Chondrocyte (in vitro differentiated cells): ENCODE data around the gene CST9. TPM values are rescaled to one million over a fixed set of nuclear protein-coding genes. Genes with fewer than 3 reads are reported as not detected.
"Not testable (repeated sequence)": the region's sequence is repeated elsewhere in the genome, so short reads cannot be mapped to it uniquely, and the experiment has no call there.

ENCODE experiments used
- DNase-seq: peaks from one replicate; pipeline ENCODE4 v3.0.0; 2021; ENCODE audit warnings: mixed read lengths, low spot score
- H3K27ac Mint-ChIP-seq: one replicate; pipeline ENCODE4 v1.8.0; 2021; ENCODE audit warnings: mild to moderate bottlenecking, moderate library complexity, mixed read lengths; ENCODE audit not compliant: unreplicated experiment
- H3K27me3 Mint-ChIP-seq: 2 replicates; pipeline ENCODE4 v1.8.0; 2021; ENCODE audit warnings: low read depth, mixed read lengths
- H3K36me3 Mint-ChIP-seq: 2 replicates; pipeline ENCODE4 v1.8.0; 2021; ENCODE audit warnings: low read depth, mixed read lengths
- H3K4me1 Mint-ChIP-seq: 2 replicates; pipeline ENCODE4 v1.8.0; 2021; ENCODE audit warnings: low read depth, mild to moderate bottlenecking, mixed read lengths
- H3K4me3 Mint-ChIP-seq: one replicate; pipeline ENCODE4 v1.8.0; 2021; ENCODE audit warnings: mild to moderate bottlenecking, moderate library complexity, mixed read lengths; ENCODE audit not compliant: unreplicated experiment
- H3K9me3 Mint-ChIP-seq: 2 replicates; pipeline ENCODE4 v1.8.0; 2021; ENCODE audit warnings: low read depth, mixed read lengths
- total RNA-seq: library from RNA; stranded (reverse); gene quantifications from 3 replicates; pipeline ENCODE4 v1.2.1, GENCODE V29; 2021
- TF ChIP-seq, protein P1 (sequence below): fragments of 200-600 bp; sonication (generic); IDR thresholded peaks from 2 replicates; pipeline ENCODE4 v1.5.0; 2021; ENCODE audit warnings: antibody characterized with exemption, mild to moderate bottlenecking, moderate library complexity

The CST9 gene
- total RNA-seq, 1 donor from 2014 or later = not detected

DNA sequence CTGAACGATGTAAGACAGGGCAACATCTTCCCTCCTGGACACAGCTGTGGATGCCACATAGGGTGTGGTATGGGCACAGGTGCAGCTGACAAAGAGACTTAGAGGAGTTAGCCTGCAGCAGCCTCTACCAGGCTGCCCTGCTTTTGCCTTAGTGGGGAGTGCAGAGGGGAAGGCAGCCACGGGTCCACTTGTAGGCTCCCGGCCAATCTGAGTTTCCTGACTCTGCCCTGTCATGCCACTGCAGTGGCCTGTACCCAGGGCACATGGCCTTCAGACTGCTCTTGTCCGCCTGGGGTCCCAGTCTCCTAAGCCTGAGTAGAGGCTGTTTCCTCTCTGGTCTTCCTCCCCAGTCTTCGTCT is 20.3 kb downstream of the CST9 start:
- Mint-ChIP-seq H3K36me3 (no peaks in the 10 kb centered on the region), H3K9me3 (peaks cover 4% of the 10 kb centered on the region), H3K4me3 (no peak overlapping the region), H3K27me3 (peaks cover 15% of the 10 kb centered on the region), H3K27ac (no peak overlapping the region), H3K4me1 (no peaks in the 10 kb centered on the region)
- TF ChIP-seq, protein P1, sequence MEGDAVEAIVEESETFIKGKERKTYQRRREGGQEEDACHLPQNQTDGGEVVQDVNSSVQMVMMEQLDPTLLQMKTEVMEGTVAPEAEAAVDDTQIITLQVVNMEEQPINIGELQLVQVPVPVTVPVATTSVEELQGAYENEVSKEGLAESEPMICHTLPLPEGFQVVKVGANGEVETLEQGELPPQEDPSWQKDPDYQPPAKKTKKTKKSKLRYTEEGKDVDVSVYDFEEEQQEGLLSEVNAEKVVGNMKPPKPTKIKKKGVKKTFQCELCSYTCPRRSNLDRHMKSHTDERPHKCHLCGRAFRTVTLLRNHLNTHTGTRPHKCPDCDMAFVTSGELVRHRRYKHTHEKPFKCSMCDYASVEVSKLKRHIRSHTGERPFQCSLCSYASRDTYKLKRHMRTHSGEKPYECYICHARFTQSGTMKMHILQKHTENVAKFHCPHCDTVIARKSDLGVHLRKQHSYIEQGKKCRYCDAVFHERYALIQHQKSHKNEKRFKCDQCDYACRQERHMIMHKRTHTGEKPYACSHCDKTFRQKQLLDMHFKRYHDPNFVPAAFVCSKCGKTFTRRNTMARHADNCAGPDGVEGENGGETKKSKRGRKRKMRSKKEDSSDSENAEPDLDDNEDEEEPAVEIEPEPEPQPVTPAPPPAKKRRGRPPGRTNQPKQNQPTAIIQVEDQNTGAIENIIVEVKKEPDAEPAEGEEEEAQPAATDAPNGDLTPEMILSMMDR = no peak
- no peak for DNase-seq

DNA sequence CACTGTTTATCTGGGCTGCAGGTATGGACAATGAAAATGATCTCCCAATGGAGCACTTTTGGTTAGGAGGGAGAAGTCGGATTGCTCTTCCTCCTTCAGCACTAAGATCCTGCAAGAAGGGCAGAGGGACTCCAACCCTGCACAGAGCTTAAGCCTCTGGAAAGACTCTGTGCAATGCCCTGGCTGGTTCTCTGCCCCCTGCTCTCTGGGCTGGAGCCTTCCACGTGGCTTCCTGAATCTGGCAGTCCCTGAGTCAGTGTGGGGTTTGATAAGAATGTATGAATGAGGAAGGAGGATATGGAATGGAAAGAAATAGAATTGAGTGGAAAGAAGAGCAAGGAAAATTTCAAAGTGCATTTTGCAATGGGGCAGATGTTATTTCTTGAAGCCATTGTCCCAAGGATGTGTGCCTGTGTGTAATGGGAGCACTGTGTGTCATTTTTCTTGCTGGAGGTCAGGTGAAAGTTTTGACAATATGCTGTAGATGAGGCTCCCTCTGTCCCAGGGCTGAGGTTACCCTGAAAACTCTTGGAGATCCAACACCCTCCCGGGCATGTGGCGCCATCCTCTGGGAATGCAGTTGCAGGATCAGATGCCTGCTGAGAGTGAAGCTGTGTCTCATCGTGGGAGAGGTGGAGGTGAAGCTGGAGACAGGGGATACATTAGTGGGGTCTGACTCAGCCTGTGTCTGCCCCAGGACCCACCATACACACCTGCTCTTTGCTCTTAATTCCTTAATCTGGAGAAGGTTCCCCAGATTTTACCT is 21.1 kb downstream of the CST9 start:
- TF ChIP-seq, protein P1 = no peak

DNA sequence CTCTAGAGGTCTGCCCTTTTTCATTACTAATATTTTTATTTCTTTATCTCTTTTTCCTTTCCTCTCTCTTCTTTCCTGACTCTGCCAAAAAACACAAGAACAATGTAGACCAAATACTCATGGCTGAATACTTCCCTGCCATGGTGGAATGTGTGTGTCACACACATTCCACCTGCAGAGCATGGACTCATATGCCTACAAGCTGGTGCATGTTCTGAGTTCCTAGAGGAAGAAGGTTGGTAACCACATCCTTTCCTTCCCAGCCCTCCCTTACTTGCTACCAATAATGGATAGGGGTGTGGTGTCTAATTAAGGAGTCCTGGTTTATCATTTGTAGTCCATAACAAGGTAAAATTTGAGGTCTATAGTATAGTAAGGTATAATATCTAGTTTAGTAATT is 22.2 kb downstream of the CST9 start:
- H3K36me3 Mint-ChIP-seq = no peaks in the 10 kb centered on the region
- no peaks in the 10 kb centered on the region for H3K4me1 Mint-ChIP-seq
- H3K9me3 Mint-ChIP-seq = peaks cover 5% of the 10 kb centered on the region
- peaks cover 15% of the 10 kb centered on the region for H3K27me3 Mint-ChIP-seq
- H3K4me3 Mint-ChIP-seq = no peak overlapping the region
- no peak for DNase-seq
- TF ChIP-seq, protein P1 = no peak
- H3K27ac Mint-ChIP-seq = no peak overlapping the region

More for the DNA sequence above, 21.1 kb downstream of the CST9 start:
- Mint-ChIP-seq H3K9me3 (peaks cover 5% of the 10 kb centered on the region), H3K36me3 (no peaks in the 10 kb centered on the region), H3K4me1 (no peaks in the 10 kb centered on the region), H3K4me3 (no peak overlapping the region), H3K27me3 (peaks cover 15% of the 10 kb centered on the region), H3K27ac (no peak overlapping the region)
- no peak for DNase-seq

DNA sequence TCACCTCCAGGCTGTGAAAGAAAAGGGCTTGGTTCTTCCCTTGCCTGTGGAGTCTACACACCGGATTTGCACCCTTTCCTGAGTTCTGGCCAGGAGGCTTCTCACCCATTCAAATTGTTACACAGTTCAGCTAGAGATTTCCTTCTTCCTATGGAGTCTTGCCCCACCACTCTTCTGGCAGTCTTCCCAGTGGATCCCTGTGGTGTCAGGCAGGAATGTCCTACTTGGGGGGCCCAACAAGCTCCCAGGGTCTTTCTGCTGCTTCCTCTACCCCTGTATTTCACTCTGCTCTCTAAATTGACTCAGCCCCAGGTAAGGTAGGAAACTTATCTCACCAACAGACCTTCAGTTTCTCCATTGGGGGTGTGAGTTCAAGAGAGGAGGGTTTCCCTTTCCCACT is 23.4 kb downstream of the CST9 start:
- no peaks in the 10 kb centered on the region for H3K36me3 Mint-ChIP-seq
- no peak for DNase-seq
- H3K27me3 Mint-ChIP-seq = peaks cover 15% of the 10 kb centered on the region
- no peak overlapping the region for H3K4me3 Mint-ChIP-seq
- no peaks in the 10 kb centered on the region for H3K4me1 Mint-ChIP-seq
- H3K27ac Mint-ChIP-seq = no peak overlapping the region
- H3K9me3 Mint-ChIP-seq = peaks cover 5% of the 10 kb centered on the region
- TF ChIP-seq, protein P1 = no peak

DNA sequence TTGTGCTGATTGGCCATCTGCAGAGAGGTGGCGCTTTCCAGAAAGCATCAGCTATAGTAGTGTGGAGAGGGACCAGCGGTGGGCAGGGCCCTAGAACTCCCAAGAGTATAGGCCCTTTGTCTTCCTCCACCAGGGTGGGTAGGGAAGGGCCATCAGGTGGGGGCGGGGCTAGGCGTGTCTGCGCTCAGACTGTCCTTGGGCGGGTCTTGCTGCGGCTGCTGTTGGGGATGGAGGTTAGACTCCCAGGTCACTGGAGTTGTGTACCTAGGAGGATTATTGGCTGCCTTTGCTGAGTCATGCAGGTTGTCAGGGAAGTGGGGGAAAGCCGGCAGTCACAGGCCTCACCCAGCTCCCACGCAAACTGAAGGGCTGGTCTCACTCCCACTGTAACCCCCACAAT is 23.9 kb downstream of the CST9 start:
- DNase-seq, H3K27ac Mint-ChIP-seq, H3K36me3 Mint-ChIP-seq, H3K9me3 Mint-ChIP-seq, H3K4me1 Mint-ChIP-seq, H3K4me3 Mint-ChIP-seq: not testable (repeated sequence)
- peaks cover 15% of the 10 kb centered on the region for H3K27me3 Mint-ChIP-seq

DNA sequence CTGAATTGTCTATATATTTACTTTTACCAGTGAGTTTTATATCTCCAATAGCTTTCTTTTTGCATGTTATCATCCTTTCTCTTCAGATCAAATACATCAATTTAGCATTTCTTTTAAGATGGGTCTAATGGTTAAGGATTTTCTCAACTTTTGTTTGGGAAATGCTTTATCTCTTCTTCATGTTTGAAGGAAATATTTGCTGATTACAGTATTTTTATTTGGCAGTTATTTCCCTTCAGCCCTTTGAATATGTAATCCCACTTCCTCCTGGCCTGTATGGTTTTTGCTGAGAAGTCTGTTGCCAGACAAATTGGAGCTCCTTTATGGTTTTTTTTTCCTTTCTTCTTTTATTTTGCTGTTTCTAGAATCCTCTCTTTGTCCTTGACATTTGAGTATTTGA is 30.7 kb downstream of the CST9 start:
- H3K27ac Mint-ChIP-seq = no peak overlapping the region
- DNase-seq = no peak
- H3K27me3 Mint-ChIP-seq = peaks cover 21% of the 10 kb centered on the region
- peaks cover 6% of the 10 kb centered on the region for H3K9me3 Mint-ChIP-seq
- TF ChIP-seq, protein P1 = no peak
- H3K4me3 Mint-ChIP-seq = no peak overlapping the region
- H3K4me1 Mint-ChIP-seq = no peaks in the 10 kb centered on the region
- H3K36me3 Mint-ChIP-seq = no peaks in the 10 kb centered on the region
